ENCODE results near the gene CR2.
"Not testable (repeated sequence)": the region's sequence is repeated elsewhere in the genome, so short reads cannot be mapped to it uniquely, and the experiment has no call there.

CR2 gene

GRCh38 chr1:207514890-207515289 is 60.8 kb downstream of the CR2 start:
- no peak for DNase-seq

DNA sequence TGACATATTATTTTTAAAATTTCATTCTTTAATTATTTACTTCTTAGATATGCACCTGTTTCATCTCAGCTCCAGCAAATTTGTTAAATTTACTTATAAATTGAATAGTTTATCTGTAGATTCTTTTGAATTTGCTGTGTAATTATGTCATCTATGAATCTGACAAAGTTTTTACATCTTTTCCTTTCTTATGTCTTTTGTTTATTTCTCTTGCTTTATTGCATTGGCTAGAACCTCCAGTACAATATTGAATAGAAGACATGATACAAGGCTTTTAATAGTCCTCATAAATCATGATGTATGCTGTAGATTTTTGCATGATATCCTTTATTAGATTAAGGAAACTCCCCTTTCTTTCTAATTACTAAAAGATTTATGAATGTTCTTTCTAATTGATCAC is 62.6 kb downstream of the CR2 start:
- DNase-seq, result no peak

DNA sequence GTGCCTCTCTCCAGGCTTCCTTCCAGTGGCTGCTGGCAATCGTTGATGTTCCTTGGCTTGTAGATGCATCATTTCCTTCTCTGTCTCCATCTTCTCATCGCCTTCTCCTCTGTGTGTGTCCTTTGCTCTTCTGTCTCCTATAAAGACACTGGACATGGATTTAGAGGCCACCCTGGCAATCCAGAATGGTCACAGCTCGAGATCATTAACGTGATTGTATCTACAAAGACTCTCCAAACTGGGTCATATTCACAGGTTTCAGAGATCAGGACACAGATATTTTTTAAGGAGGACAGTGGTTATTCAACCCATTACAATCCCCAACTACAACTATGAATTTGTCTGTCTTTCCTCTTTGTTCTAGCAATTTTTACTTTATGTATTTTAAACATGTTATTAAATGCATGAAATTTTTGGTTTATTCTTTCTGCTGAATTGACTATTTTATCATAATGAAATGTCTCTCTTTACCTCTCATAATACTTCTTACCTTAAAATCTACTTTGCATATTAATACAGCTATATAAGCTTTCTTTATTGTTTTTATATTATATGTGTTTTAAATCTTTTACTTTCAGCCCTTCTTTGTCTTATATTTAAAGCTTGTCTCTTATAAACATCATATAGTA is 64.6 kb downstream of the CR2 start:
- no peak for DNase-seq

GRCh38 chr1:207519505-207520399 is 65.6 kb downstream of the CR2 start:
- no peak for DNase-seq

DNA sequence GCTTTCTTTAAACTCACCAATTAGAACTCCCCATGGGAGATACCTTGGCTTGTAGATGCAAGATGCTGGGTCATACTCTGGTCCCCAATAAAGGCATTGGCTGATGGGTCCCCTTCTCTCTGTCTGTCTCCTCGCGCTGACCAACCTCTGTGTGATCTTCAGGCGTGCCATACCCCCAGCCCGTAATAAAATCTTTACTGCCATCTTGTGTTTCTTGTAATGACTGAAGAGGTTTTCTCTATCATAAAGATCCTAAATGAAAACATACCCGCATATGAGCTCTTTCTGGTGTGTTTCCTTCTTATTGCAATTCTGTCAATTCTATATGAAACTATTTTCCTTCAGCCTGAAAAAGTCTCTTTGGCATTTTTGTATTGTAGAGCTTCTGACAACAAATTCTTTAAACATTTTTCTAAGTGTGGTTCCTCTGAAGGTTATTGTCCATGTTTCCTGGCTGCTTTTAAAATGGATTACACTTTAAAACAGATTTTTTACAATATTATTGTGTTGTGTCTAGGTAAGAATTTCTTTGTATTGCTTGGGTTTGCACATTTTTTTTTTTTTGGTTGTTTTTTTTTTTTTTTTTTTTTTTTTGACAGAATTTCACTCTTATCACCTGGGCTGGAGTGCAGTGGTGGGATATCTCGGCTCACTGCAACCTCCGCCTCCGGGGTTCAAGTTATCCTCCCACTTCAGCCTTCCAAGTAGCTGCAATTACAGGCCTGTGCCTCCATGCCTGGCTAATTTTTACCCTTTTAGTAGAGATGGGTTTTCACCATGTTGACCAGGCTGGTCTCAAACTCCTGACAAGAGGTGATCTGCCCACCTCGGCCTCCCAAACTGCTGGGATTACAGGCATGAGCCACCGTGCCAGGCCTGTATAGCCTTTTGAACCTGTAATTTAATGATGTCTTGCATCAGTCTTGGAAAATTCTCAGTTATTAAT is 66.5 kb downstream of the CR2 start:
- not testable (repeated sequence) for DNase-seq

GRCh38 chr1:207525239-207525638 is 71.1 kb downstream of the CR2 start:
- not testable (repeated sequence) for DNase-seq

DNA sequence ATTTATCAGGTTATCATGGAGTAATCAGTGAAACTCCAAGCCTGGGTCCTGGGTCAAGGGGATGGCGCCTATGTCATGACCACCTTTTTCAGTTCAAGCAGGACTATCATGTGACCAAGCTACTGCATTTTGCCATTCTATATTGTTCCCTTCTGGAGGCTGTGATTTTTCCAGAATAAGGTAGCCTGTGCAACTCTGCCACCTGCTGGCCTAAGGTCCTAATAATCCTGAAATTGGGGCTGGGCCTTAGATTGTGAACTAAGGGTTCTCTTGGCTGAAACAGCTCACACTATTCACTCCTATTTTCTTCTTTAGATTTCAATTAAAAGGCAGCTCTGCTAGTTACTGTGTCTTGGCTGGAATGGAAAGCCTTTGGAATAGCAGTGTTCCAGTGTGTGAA is 74.3 kb downstream of the CR2 start:
- DNase-seq, result not testable (repeated sequence)

DNA sequence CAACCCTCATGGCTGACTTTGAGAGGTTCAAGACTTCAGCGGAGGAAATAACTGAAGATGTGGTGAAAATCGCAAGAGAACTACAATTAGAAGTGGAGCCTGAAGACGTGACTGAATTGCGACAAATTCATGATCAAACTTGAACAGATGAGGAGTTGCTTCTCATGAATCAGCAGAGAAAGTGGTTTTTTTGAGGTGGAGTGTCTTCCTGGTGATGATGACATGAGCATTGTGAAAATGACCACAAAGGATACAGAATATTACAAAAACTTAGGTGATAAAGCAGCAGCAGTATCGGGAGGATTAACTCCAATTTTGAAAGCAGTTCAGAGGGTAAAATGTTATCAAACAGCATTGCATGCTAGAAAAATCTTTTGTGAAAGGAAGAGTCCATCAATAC is 82.1 kb downstream of the CR2 start:
- DNase-seq, result not testable (repeated sequence)
